Left lung (tissue), 10 donors: ENCODE measurements around the gene ILF3. TPM values are rescaled to one million over a fixed set of nuclear protein-coding genes. Genes with fewer than 3 reads are reported as not detected.

Source experiments
- ATAC-seq: fragments of 200-7000 bp; cut with Tn5 transposase; one replicate; pipeline ENCODE4 v1.9.1; 2020; ENCODE audit warnings: moderate library complexity
- DNase-seq, 4 donors: peaks; one replicate each; pipeline ENCODE4 v3.0.0-alpha.2; 2013 to 2020
- H3K27ac ChIP-seq, 2 donors: fragments of 200-600 bp; sonication (generic) in 1 of 2; one replicate each; pipeline versions ENCODE4 v1.5.0 to v1.8.0; 2020 to 2021
- H3K27me3 ChIP-seq, 2 donors: fragments of 200-600 bp; sonication (generic) in 1 of 2; one replicate each; pipeline versions ENCODE4 v1.5.0 to v1.8.0; 2020 to 2021
- H3K36me3 ChIP-seq, 2 donors: fragments of 200-600 bp; sonication (generic) in 1 of 2; one replicate each; pipeline versions ENCODE4 v1.5.0 to v1.8.0; 2020 to 2021
- H3K4me1 ChIP-seq, 2 donors: fragments of 200-600 bp; one replicate each; pipeline ENCODE4 v1.8.0; 2021
- H3K4me3 ChIP-seq, 2 donors: fragments of 200-600 bp; sonication (generic) in 1 of 2; one replicate each; pipeline versions ENCODE4 v1.5.0 to v1.8.0; 2020 to 2021; ENCODE audit warnings: mild to moderate bottlenecking in 1 of 2
- H3K9me3 ChIP-seq, 2 donors: fragments of 200-600 bp; sonication (generic) in 1 of 2; one replicate each; pipeline versions ENCODE4 v1.5.0 to v1.8.0; 2020 to 2021
- CTCF ChIP-seq, 2 donors: fragments of 200-600 bp; sonication (generic) in 1 of 2; IDR thresholded peaks; one replicate each; pipeline versions ENCODE4 v1.5.0 to v1.8.0; 2021; ENCODE audit warnings: antibody characterized with exemption in 2 of 2
- intact Hi-C, 2 donors: fragments of 100-400 bp; cut with DNase I; formaldehyde crosslinking; loops; one replicate each; pipeline versions ENCODE4 v1.11.2 to v1.14.2; 2022
- polyA plus RNA-seq, 6 donors: library from polyadenylated mRNA; unstranded; fragments of 120-200 nt; gene quantifications; one replicate each; pipeline ENCODE4 v1.2.1, GENCODE V29; 2013; ENCODE audit not compliant: insufficient read length in 6 of 6
- total RNA-seq, 2 donors: library from RNA; stranded (reverse); fragmentation: NEBNext Ultra II Directional; extraction: Animal tissue kit (Norgen Biotek cat#: 25700); gene quantifications; one replicate each; pipeline ENCODE4 v1.2.1, GENCODE V29; 2021
- donor health status: DM: no; HTN: yes; CAD: no.
- donor health status: DM: no; HTN: no; CAD: no.

The ILF3 gene
- total and polyA plus RNA-seq, 8 donors, result 161 to 357 (median 298) TPM

- no peak overlapping the region for H3K4me3 ChIP-seq
- ATAC-seq (no peak), DNase-seq (no peak)
- intact Hi-C loops, result loop anchor here in 1 of 2 donors (10.0 kb wide), 1 partner anchor 56 kb away; the partner anchor contains the start of gene AP1M2
- TF ChIP-seq CTCF (IDR thresholded peaks at IDR 0.05), result no peak
- peaks cover 0 to 82% of the 10 kb centered on the region in 2 donors for H3K36me3 ChIP-seq
- peaks cover 4 to 59% of the 10 kb centered on the region in 2 donors for H3K4me1 ChIP-seq
- no peak overlapping the region for H3K27ac ChIP-seq
- no peaks in the 10 kb centered on the region for H3K9me3 ChIP-seq
- H3K27me3 ChIP-seq, result no peaks in the 10 kb centered on the region
These were observed 12.9 kb upstream of the ILF3 start for GRCh38 chr19:10641248-10641647.

GRCh38 chr19:10642473-10643171, 11.5 kb upstream of the ILF3 start:
- Histone ChIP-seq H3K27me3 (no peaks in the 10 kb centered on the region), H3K4me3 (no peak overlapping the region), H3K9me3 (no peaks in the 10 kb centered on the region), H3K27ac (peak overlapping the region in 1 of 2 donors; percentile 41), H3K36me3 (peaks cover 0 to 68% of the 10 kb centered on the region in 2 donors), H3K4me1 (peaks cover 4 to 52% of the 10 kb centered on the region in 2 donors)
- TF ChIP-seq CTCF (IDR thresholded peaks at IDR 0.05), result no peak
- no peak for DNase-seq
- intact Hi-C loops, result loop anchor here in 1 of 2 donors (10.0 kb wide), 1 partner anchor 58 kb away; the partner anchor contains the start of gene AP1M2
- ATAC-seq, result no peak

- H3K4me3 ChIP-seq, result no peak overlapping the region
- intact Hi-C loops, result loop anchor here in 1 of 2 donors (10.0 kb wide), 1 partner anchor 59 kb away; the partner anchor contains the start of gene AP1M2
- no peaks in the 10 kb centered on the region for H3K27me3 ChIP-seq
- peak overlapping the region in 1 of 2 donors; percentile 41 for H3K27ac ChIP-seq
- no peak for TF ChIP-seq CTCF (IDR thresholded peaks at IDR 0.05)
- DNase-seq, result no peak
- H3K4me1 ChIP-seq, result peaks cover 4 to 44% of the 10 kb centered on the region in 2 donors
- ATAC-seq, result no peak
- peaks cover 0 to 61% of the 10 kb centered on the region in 2 donors for H3K36me3 ChIP-seq
- no peaks in the 10 kb centered on the region for H3K9me3 ChIP-seq
These were observed 10.8 kb upstream of the ILF3 start for GRCh38 chr19:10643172-10643967.

GRCh38 chr19:10643968-10644259, 10.2 kb upstream of the ILF3 start:
- TF ChIP-seq CTCF (IDR thresholded peaks at IDR 0.05), result no peak
- no peak overlapping the region for H3K4me3 ChIP-seq
- peak overlapping the region; percentile 3 to 41 for H3K27ac ChIP-seq
- intact Hi-C loops, result loop anchor here (2.0 to 10.0 kb wide), 2 partner anchors 59 to 61 kb away; partner anchors contain the start of gene AP1M2 (in 1 of the 2)
- H3K4me1 ChIP-seq, result peaks cover 4 to 39% of the 10 kb centered on the region in 2 donors
- DNase-seq (no peak), ATAC-seq (peak; percentile 5)
- H3K36me3 ChIP-seq, result peaks cover 0 to 55% of the 10 kb centered on the region in 2 donors
- no peaks in the 10 kb centered on the region for H3K9me3 ChIP-seq
- H3K27me3 ChIP-seq, result no peaks in the 10 kb centered on the region
